Activated CD8-positive, alpha-beta T cell treated with anti-CD3 and anti-CD28 coated beads for 36 hours (primary cell): ENCODE results near the gene GLYATL1B. TPM values are rescaled to one million over a fixed set of nuclear protein-coding genes. Genes with fewer than 3 reads are reported as not detected.

ENCODE experiments used
- ATAC-seq: fragments of 200-7000 bp; cut with Tn5 transposase; one replicate; pipeline ENCODE4 v1.10.0; 2021; ENCODE audit warnings: mild to moderate bottlenecking, moderate library complexity
- CTCF ChIA-PET: fragments of 350-600 bp; sonication (Branson Sonifier 250); formaldehyde crosslinking; loops from one replicate; lab custom pipeline; 2021; ENCODE audit warnings: antibody characterized with exemption; lab: Charles Lee
- POLR2A ChIA-PET: fragments of 350-600 bp; sonication (Branson Sonifier 250); formaldehyde crosslinking; loops from one replicate; lab custom pipeline; 2021; ENCODE audit warnings: antibody characterized with exemption; lab: Charles Lee
- DNase-seq: peaks from one replicate; pipeline ENCODE4 v3.0.0-alpha.2; 2020
- H3K27ac Mint-ChIP-seq: one replicate; pipeline ENCODE4 v1.8.0; 2021; ENCODE audit warnings: mild to moderate bottlenecking, mixed read lengths
- H3K27me3 Mint-ChIP-seq: one replicate; pipeline ENCODE4 v1.8.0; 2021; ENCODE audit warnings: mixed read lengths
- H3K36me3 Mint-ChIP-seq: one replicate; pipeline ENCODE4 v1.8.0; 2021; ENCODE audit warnings: low read depth, mixed read lengths
- H3K4me1 Mint-ChIP-seq: one replicate; pipeline ENCODE4 v1.8.0; 2021; ENCODE audit warnings: low read depth, mixed read lengths
- H3K4me3 Mint-ChIP-seq: one replicate; pipeline ENCODE4 v1.8.0; 2021; ENCODE audit warnings: mild to moderate bottlenecking, moderate library complexity, mixed read lengths
- H3K9me3 Mint-ChIP-seq: one replicate; pipeline ENCODE4 v1.8.0; 2021; ENCODE audit warnings: mixed read lengths
- CTCF ChIP-seq: fragments of 200-600 bp; IDR thresholded peaks from one replicate; pipeline ENCODE4 v1.8.0; 2022; ENCODE audit warnings: antibody characterized with exemption, mild to moderate bottlenecking
- intact Hi-C: fragments of 100-400 bp; cut with micrococcal nuclease; formaldehyde crosslinking; loops from one replicate; pipeline ENCODE4 v1.10.0; 2022
- total RNA-seq, 2 experiments: library from RNA; stranded (reverse); gene quantifications; one replicate each; pipeline ENCODE4 v1.2.3, GENCODE V29; 2021

GLYATL1B gene
- total RNA-seq, 2 experiments from 2014 or later: not detected

GRCh38 chr11:59112494-59112893 lies 26.4 kb downstream of the GLYATL1B start:
- Mint-ChIP-seq H3K36me3 (peaks cover 69% of the 10 kb centered on the region), H3K27me3 (peaks cover 9% of the 10 kb centered on the region), H3K9me3 (peaks cover 4% of the 10 kb centered on the region), H3K4me3 (no peak overlapping the region), H3K27ac (no peak overlapping the region), H3K4me1 (peaks cover 16% of the 10 kb centered on the region)
- intact Hi-C loops: no loop called here
- no peak for TF ChIP-seq CTCF
- POLR2A ChIA-PET: no interaction called here
- no peak for DNase-seq
- CTCF ChIA-PET: no interaction called here
- no peak for ATAC-seq

GRCh38 chr11:59114344-59114743 lies 28.2 kb downstream of the GLYATL1B start:
- no peak for ATAC-seq
- ChIA-PET CTCF (no interaction called here), POLR2A (no interaction called here)
- intact Hi-C loops: no loop called here
- no peak overlapping the region for H3K27ac Mint-ChIP-seq
- H3K36me3 Mint-ChIP-seq: peaks cover 74% of the 10 kb centered on the region
- peaks cover 5% of the 10 kb centered on the region for H3K4me1 Mint-ChIP-seq
- no peak for TF ChIP-seq CTCF
- no peak for DNase-seq
- peaks cover 11% of the 10 kb centered on the region for H3K9me3 Mint-ChIP-seq
- H3K27me3 Mint-ChIP-seq: peaks cover 3% of the 10 kb centered on the region
- H3K4me3 Mint-ChIP-seq: no peak overlapping the region

DNA sequence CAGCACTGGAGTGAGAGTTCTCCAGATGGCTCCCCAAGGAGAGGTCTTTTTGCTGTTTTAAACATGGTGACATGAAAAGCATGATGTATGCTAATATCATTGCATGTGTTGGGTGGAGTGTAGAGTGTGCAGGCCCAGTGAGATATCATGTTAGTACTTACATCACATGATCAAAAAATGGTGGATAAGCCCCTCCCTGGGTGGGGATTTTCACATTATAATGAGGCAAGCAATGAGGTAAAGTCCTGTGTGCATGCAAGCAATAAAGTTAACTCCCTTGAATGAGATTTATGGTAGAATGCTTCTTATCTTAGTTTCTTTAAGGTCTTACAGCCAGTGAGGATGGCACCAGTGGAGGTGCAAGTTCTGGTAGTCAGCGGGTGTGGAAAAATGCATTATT lies 29.4 kb downstream of the GLYATL1B start:
- DNase-seq (no peak), ATAC-seq (no peak)
- Mint-ChIP-seq H3K27ac (no peak overlapping the region), H3K4me3 (no peak overlapping the region), H3K36me3 (peaks cover 66% of the 10 kb centered on the region), H3K9me3 (peaks cover 11% of the 10 kb centered on the region), H3K27me3 (no peaks in the 10 kb centered on the region), H3K4me1 (peaks cover 3% of the 10 kb centered on the region)
- CTCF ChIA-PET: no interaction called here
- intact Hi-C loops: no loop called here
- POLR2A ChIA-PET: no interaction called here
- no peak for TF ChIP-seq CTCF

DNA sequence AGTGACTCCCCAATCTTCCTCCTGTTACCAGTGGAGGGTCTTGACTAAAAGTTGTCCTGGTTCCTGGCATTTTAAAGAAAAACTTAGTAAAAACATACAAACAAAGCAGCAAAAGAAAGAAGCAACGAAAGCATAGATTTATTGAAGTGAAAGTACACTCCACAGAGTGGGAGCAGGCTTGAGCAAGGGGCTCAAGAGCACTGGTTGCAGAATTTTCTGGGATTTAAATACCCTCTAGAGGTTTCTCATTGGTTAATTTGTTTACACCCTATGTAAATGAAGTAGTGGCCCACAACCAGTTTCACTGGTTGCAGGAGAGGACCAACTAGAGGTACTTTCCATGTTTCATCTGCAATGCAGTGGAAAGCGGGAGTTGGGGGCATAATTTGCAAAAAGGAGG lies 31.7 kb downstream of the GLYATL1B start:
- DNase-seq: no peak
- no peaks in the 10 kb centered on the region for H3K27me3 Mint-ChIP-seq
- POLR2A ChIA-PET: no interaction called here

GRCh38 chr11:59119826-59120225 lies 33.7 kb downstream of the GLYATL1B start:
- Mint-ChIP-seq H3K4me3 (no peak overlapping the region), H3K27me3 (no peaks in the 10 kb centered on the region), H3K9me3 (peaks cover 11% of the 10 kb centered on the region), H3K36me3 (peaks cover 47% of the 10 kb centered on the region), H3K4me1 (no peaks in the 10 kb centered on the region), H3K27ac (no peak overlapping the region)
- ChIA-PET CTCF (interaction anchor here (1.1 to 2.3 kb wide), 2 partner anchors 9 to 16 kb away, joined by 3 to 13 read pairs; no protein-coding TSS in a partner anchor), POLR2A (interaction anchor here (0.8 kb wide), 1 partner anchor 13 kb away, joined by 4 read pairs; the partner anchor contains the start of gene FAM111B)
- no peak for TF ChIP-seq CTCF
- intact Hi-C loops: no loop called here
- no peak for DNase-seq
- ATAC-seq: no peak

More for the DNA sequence above, 31.7 kb downstream of the GLYATL1B start:
- Mint-ChIP-seq H3K4me1 (no peaks in the 10 kb centered on the region), H3K4me3 (no peak overlapping the region), H3K36me3 (peaks cover 56% of the 10 kb centered on the region), H3K9me3 (peaks cover 11% of the 10 kb centered on the region), H3K27ac (no peak overlapping the region)
- no peak for ATAC-seq
- intact Hi-C loops: no loop called here
- TF ChIP-seq CTCF: no peak
- CTCF ChIA-PET: no interaction called here
